ENCODE results near the gene LGALS7B.
"Not testable (repeated sequence)": the region's sequence is repeated elsewhere in the genome, so short reads cannot be mapped to it uniquely, and the experiment has no call there.

The LGALS7B gene

GRCh38 chr19:38770228-38770948 lies 18.6 kb upstream of the LGALS7B start:
- not testable (repeated sequence) for DNase-seq

GRCh38 chr19:38770949-38771275 lies 18.1 kb upstream of the LGALS7B start:
- not testable (repeated sequence) for DNase-seq

- not testable (repeated sequence) for DNase-seq
Observed at GRCh38 chr19:38771569-38771968, 17.4 kb upstream of the LGALS7B start.

- no peak for DNase-seq
Observed at GRCh38 chr19:38773469-38774177, 15.4 kb upstream of the LGALS7B start, which contains the start of gene LGALS7. Gene LGALS7 (minus strand): TSS chr19:38773517. CDS start chr19:38773492, 25 bp downstream.

GRCh38 chr19:38774181-38774950 lies 14.6 kb upstream of the LGALS7B start:
- no peak for DNase-seq

GRCh38 chr19:38778733-38779132 lies 10.3 kb upstream of the LGALS7B start:
- no peak for DNase-seq

GRCh38 chr19:38780443-38780842 lies 8.6 kb upstream of the LGALS7B start:
- no peak for DNase-seq

GRCh38 chr19:38781058-38781457 lies 7.9 kb upstream of the LGALS7B start:
- DNase-seq: no peak

GRCh38 chr19:38782212-38782611 lies 6.8 kb upstream of the LGALS7B start:
- not testable (repeated sequence) for DNase-seq

GRCh38 chr19:38784224-38784623 lies 4.8 kb upstream of the LGALS7B start:
- DNase-seq: no peak

GRCh38 chr19:38785187-38785699 lies 3.8 kb upstream of the LGALS7B start:
- DNase-seq: no peak

GRCh38 chr19:38786061-38786460 lies 2.9 kb upstream of the LGALS7B start:
- not testable (repeated sequence) for DNase-seq

- DNase-seq: no peak
Observed at GRCh38 chr19:38786572-38787265, 2.3 kb upstream of the LGALS7B start.

GRCh38 chr19:38790507-38791403 lies 1.8 kb downstream of the LGALS7B start:
- DNase-seq: not testable (repeated sequence)

GRCh38 chr19:38791451-38792064 lies 2.6 kb downstream of the LGALS7B start:
- DNase-seq: not testable (repeated sequence)

- DNase-seq: no peak
Observed at GRCh38 chr19:38792250-38793111, 3.5 kb downstream of the LGALS7B start.

- DNase-seq: no peak
Observed at GRCh38 chr19:38793177-38793576, 4.2 kb downstream of the LGALS7B start.

- no peak for DNase-seq
Observed at GRCh38 chr19:38793671-38794070, 4.7 kb downstream of the LGALS7B start.

GRCh38 chr19:38795549-38795948 lies 6.5 kb downstream of the LGALS7B start:
- DNase-seq: no peak

- no peak for DNase-seq
Observed at GRCh38 chr19:38796154-38796553, 7.2 kb downstream of the LGALS7B start.
